HL-60 (cell line): ENCODE measurements around the gene CNP.

Experiments used
- CTCF ChIP-seq: IDR thresholded peaks from one replicate; pipeline ENCODE4 v1.5.1; 2011; ENCODE audit warnings: low read length, control low read depth, inconsistent platforms; ENCODE audit not compliant: insufficient read depth
- POLR2AphosphoS5 ChIP-seq: IDR thresholded peaks from 2 replicates; pipeline ENCODE4 v1.6.1; 2012; ENCODE audit warnings: low read depth
- TF ChIP-seq, protein P1 (sequence below): IDR thresholded peaks from 2 replicates; pipeline ENCODE4 v1.6.1; 2012; ENCODE audit warnings: low read depth; ENCODE audit not compliant: insufficient replicate concordance

GRCh38 chr17:41943492-41943891, 23.1 kb upstream of the CNP start:
- TF ChIP-seq CTCF: no peak
- TF ChIP-seq, protein P1, sequence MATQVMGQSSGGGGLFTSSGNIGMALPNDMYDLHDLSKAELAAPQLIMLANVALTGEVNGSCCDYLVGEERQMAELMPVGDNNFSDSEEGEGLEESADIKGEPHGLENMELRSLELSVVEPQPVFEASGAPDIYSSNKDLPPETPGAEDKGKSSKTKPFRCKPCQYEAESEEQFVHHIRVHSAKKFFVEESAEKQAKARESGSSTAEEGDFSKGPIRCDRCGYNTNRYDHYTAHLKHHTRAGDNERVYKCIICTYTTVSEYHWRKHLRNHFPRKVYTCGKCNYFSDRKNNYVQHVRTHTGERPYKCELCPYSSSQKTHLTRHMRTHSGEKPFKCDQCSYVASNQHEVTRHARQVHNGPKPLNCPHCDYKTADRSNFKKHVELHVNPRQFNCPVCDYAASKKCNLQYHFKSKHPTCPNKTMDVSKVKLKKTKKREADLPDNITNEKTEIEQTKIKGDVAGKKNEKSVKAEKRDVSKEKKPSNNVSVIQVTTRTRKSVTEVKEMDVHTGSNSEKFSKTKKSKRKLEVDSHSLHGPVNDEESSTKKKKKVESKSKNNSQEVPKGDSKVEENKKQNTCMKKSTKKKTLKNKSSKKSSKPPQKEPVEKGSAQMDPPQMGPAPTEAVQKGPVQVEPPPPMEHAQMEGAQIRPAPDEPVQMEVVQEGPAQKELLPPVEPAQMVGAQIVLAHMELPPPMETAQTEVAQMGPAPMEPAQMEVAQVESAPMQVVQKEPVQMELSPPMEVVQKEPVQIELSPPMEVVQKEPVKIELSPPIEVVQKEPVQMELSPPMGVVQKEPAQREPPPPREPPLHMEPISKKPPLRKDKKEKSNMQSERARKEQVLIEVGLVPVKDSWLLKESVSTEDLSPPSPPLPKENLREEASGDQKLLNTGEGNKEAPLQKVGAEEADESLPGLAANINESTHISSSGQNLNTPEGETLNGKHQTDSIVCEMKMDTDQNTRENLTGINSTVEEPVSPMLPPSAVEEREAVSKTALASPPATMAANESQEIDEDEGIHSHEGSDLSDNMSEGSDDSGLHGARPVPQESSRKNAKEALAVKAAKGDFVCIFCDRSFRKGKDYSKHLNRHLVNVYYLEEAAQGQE: no peak
- no peak for TF ChIP-seq POLR2AphosphoS5
